Measurements from ENCODE around the gene ACTL7A.

DNA sequence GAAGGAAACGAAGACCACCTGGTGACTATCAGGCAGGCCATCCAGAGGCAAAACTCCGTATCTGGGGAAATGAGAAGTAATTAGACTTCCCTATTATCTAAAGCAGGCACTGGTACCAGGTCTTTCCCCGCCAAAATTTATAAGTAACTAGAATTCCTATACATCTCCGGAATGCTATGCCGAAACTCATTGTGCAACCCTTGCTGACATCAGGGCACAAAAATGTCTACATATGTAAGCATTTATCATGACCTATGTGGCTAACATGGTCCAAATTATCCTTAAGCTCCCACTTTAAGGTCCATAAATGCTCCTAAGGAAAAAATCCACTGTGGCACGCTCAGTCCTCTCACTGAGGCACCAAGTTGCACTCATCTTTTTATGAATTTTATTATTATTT, 24.0 kb upstream of the ACTL7A start:
- no peak for TF ChIP-seq CTCF (IDR thresholded peaks at IDR 0.05; ENCODE audit: insufficient read depth, low read length)
- TF ChIP-seq REST (IDR thresholded peaks at IDR 0.05; ENCODE audit: insufficient replicate concordance, low read depth) = no peak
- TF ChIP-seq GABPA (IDR thresholded peaks at IDR 0.05; ENCODE audit: low read depth) = no peak
- TF ChIP-seq SPI1 (IDR thresholded peaks at IDR 0.05; ENCODE audit: borderline replicate concordance, low read depth) = no peak
- no peak for TF ChIP-seq POLR2AphosphoS5 (IDR thresholded peaks at IDR 0.05; ENCODE audit: low read depth)
